HepG2 (cell line): ENCODE results near the gene SLC7A6OS. TPM values are rescaled to one million over a fixed set of nuclear protein-coding genes. Genes with fewer than 3 reads are reported as not detected.
A peak's percentile ranks its signal among the peaks of the same experiment; 100 is the strongest.

ENCODE experiments used
- ATAC-seq: fragments of 200-7000 bp; cut with Tn5 transposase; 3 replicates; pipeline ENCODE4 v1.9.1; 2020; ENCODE audit warnings: mild to moderate bottlenecking, moderate library complexity
- BruUV-seq: library from RNA; stranded (reverse); fragments of 400-500 nt; replicated peaks from 2 replicates; lab custom pipeline; 2021; lab: Mats Ljungman, UMichigan
- CTCF ChIA-PET: fragments of 300-600 bp; formaldehyde crosslinking; extraction: SDS; loops from one replicate; lab custom pipeline; 2021; ENCODE audit warnings: low total read pairs, inconsistent platforms, low intra/inter-chr PET ratio; lab: Yijun Ruan, JAX
- POLR2A ChIA-PET: fragments of 350-600 bp; sonication (Branson Sonifier 250); formaldehyde crosslinking; loops from one replicate; lab custom pipeline; 2020; ENCODE audit warnings: antibody characterized with exemption, inconsistent platforms; lab: Yijun Ruan, JAX
- DNase-seq: peaks from one replicate; pipeline ENCODE4 v3.0.0-alpha.2; 2015; ENCODE audit warnings: low spot score
- FAIRE-seq: peaks from 3 replicates; lab custom pipeline; 2011; peaks lifted over from hg19 to GRCh38; lab: Jason Lieb, UNC
- H2AFZ ChIP-seq: one replicate; pipeline ENCODE4 v1.6.1; 2011; ENCODE audit warnings: low read length, inconsistent platforms
- H3K27ac ChIP-seq: fragments of 300-600 bp; 3 replicates; pipeline ENCODE4 v1.8.0; 2011; ENCODE audit warnings: mixed run types, mild to moderate bottlenecking, mixed read lengths, low read length, inconsistent platforms; ENCODE audit not compliant: insufficient read depth; ENCODE audit errors: extremely low read length
- H3K27me3 ChIP-seq, 2 experiments: fragments of 200-600 bp in 1 of 2; 2 replicates in 1 of 2; 3 replicates in 1 of 2; pipeline versions ENCODE4 v1.6.0 to v1.8.0; 2011; ENCODE audit warnings: low read length in 2 of 2, mild to moderate bottlenecking in 2 of 2, moderate library complexity in 2 of 2, inconsistent platforms in 1 of 2; ENCODE audit not compliant: insufficient read depth in 2 of 2, control insufficient read depth in 1 of 2
- H3K36me3 ChIP-seq, 2 experiments: fragments of 200-600 bp in 1 of 2; replicated peaks in 1 of 2; 2 replicates in 1 of 2; 3 replicates in 1 of 2; pipeline versions ENCODE4 v1.5.1 to v1.8.0; 2011; ENCODE audit warnings: low read length in 2 of 2, inconsistent platforms in 1 of 2; ENCODE audit not compliant: insufficient read depth in 2 of 2, control insufficient read depth in 1 of 2
- H3K4me1 ChIP-seq: 2 replicates; pipeline ENCODE4 v1.5.1; 2012; ENCODE audit warnings: low read length, inconsistent platforms; ENCODE audit not compliant: insufficient read depth
- H3K4me2 ChIP-seq: 2 replicates; pipeline ENCODE4 v1.6.0; 2011; ENCODE audit warnings: low read depth, low read length, inconsistent platforms
- H3K4me3 ChIP-seq, 3 experiments: fragments of 200-600 bp in 1 of 3; sonication (generic), shearing (Covaris generic) in 1 of 3; replicated peaks in 1 of 3; 2 replicates each; pipeline ENCODE4 v1.5.1; 2011 to 2016; ENCODE audit warnings: low read length in 3 of 3, inconsistent platforms in 2 of 3, low read depth in 2 of 3, mild to moderate bottlenecking in 2 of 3, control low read depth in 1 of 3, mixed read lengths in 1 of 3; ENCODE audit not compliant: insufficient read depth in 1 of 3
- H3K79me2 ChIP-seq: one replicate; pipeline ENCODE4 v1.6.1; 2011; ENCODE audit warnings: low read length, inconsistent platforms; ENCODE audit not compliant: insufficient read depth
- H3K9ac ChIP-seq: 2 replicates; pipeline ENCODE4 v1.6.0; 2011; ENCODE audit warnings: mild to moderate bottlenecking, low read depth, low read length, inconsistent platforms; ENCODE audit not compliant: insufficient read depth
- H3K9me3 ChIP-seq: 2 replicates; pipeline ENCODE4 v1.5.1; 2012; ENCODE audit warnings: mild to moderate bottlenecking, low read length
- H4K20me1 ChIP-seq: 2 replicates; pipeline ENCODE4 v1.6.0; 2011; ENCODE audit warnings: inconsistent platforms, mild to moderate bottlenecking, low read length, moderate library complexity; ENCODE audit not compliant: insufficient read depth
- AHR ChIP-seq: IDR thresholded peaks from 2 replicates; pipeline ENCODE4 v1.6.1; 2018; ENCODE audit warnings: missing genetic modification reagents, missing compliant biosample characterization
- ARNT2 ChIP-seq: sonication (generic); formaldehyde crosslinking; IDR thresholded peaks from 2 replicates; pipeline ENCODE4 v1.8.0; 2022; ENCODE audit warnings: mild to moderate bottlenecking, low read depth, missing genetic modification reagents, moderate library complexity
- FOXM1 ChIP-seq: sonication (generic); formaldehyde crosslinking; IDR thresholded peaks from 2 replicates; pipeline ENCODE4 v1.5.0; 2020; ENCODE audit warnings: missing genetic modification reagents
- HDAC1 ChIP-seq: sonication (generic); formaldehyde crosslinking; IDR thresholded peaks from 2 replicates; pipeline ENCODE4 v1.5.1; 2020; ENCODE audit warnings: mild to moderate bottlenecking, missing genetic modification reagents
- KLF11 ChIP-seq: IDR thresholded peaks from 2 replicates; pipeline ENCODE4 v1.6.1; 2016; ENCODE audit warnings: missing compliant biosample characterization
- NR2F6 ChIP-seq, 2 experiments: IDR thresholded peaks; 2 replicates each; pipeline ENCODE4 v1.6.1; 2016; ENCODE audit warnings: antibody characterized with exemption in 1 of 2, mild to moderate bottlenecking in 1 of 2
- TEAD3 ChIP-seq: optimal IDR thresholded peaks from 2 replicates; pipeline ENCODE3; 2016; ENCODE audit warnings: borderline replicate concordance
- ZFX ChIP-seq: sonication (generic); formaldehyde crosslinking; IDR thresholded peaks from 2 replicates; pipeline ENCODE4 v1.4.0; 2020; ENCODE audit warnings: mild to moderate bottlenecking, low read depth, missing genetic modification reagents, moderate library complexity
- ZNF350 ChIP-seq: sonication (generic); formaldehyde crosslinking; IDR thresholded peaks from 2 replicates; pipeline ENCODE4 v1.4.0; 2020; ENCODE audit warnings: mild to moderate bottlenecking, low read depth, missing genetic modification reagents, borderline replicate concordance
- ZNF720 ChIP-seq: sonication (generic); formaldehyde crosslinking; IDR thresholded peaks from 2 replicates; pipeline ENCODE4 v1.4.0; 2020; ENCODE audit warnings: missing genetic modification reagents
- ZNF816 ChIP-seq: sonication (generic); formaldehyde crosslinking; IDR thresholded peaks from 2 replicates; pipeline ENCODE4 v1.8.0; 2022; ENCODE audit warnings: missing genetic modification reagents, mild to moderate bottlenecking, borderline replicate concordance
- ZSCAN31 ChIP-seq: sonication (generic); formaldehyde crosslinking; IDR thresholded peaks from 2 replicates; pipeline ENCODE4 v1.5.0; 2020; ENCODE audit warnings: low read depth, mild to moderate bottlenecking, missing genetic modification reagents
- WGBS: methylation state at CpG from one replicate; pipeline ENCODE4 v1.1.6; 2017; ENCODE audit warnings: low lambda C conversion rate; 5-methylcytosine and 5-hydroxymethylcytosine counted together
- in situ Hi-C: cut with HindIII; loops from 2 replicates; pipeline ENCODE4 v1.10.0; 2017; ENCODE audit warnings: low pct_unique_long_range_greater_than_20kb; ENCODE audit not compliant: extremely low pct_ligation_motif_present
- intact Hi-C: fragments of 100-400 bp; cut with micrococcal nuclease; formaldehyde crosslinking; loops from one replicate; pipeline ENCODE4 v1.10.0; 2022; ENCODE audit not compliant: unreplicated experiment
- polyA plus RNA-seq, 8 experiments: library from polyadenylated mRNA; depleted of rRNA in 3 of 8; stranded (reverse) in 7 of 8; unstranded in 1 of 8; fragments of >200 nt; fragmentation: Illumina TruSeq in 4 of 8; extraction: Trizol in 4 of 8; gene quantifications; 2 replicates each; pipeline versions ENCODE4 v1.2.1 to v1.2.3, GENCODE V29; 2011 to 2016; ENCODE audit warnings: low read depth in 4 of 8, missing spikeins in 1 of 8, mixed read lengths in 1 of 8; ENCODE audit not compliant: insufficient read depth in 1 of 8
- total RNA-seq, 5 experiments: library from RNA; depleted of rRNA; stranded (reverse); fragments of >200 nt; fragmentation: Illumina TruSeq; extraction: Trizol; gene quantifications; 2 replicates each; pipeline ENCODE4 v1.2.3, GENCODE V29; 2016; ENCODE audit warnings: low read depth in 1 of 5
- TF ChIP-seq, protein P1 (sequence below): sonication (generic); formaldehyde crosslinking; IDR thresholded peaks from 2 replicates; pipeline ENCODE4 v1.5.0; 2020; ENCODE audit warnings: missing genetic modification reagents
- TF ChIP-seq, protein P2 (sequence below): sonication (generic); formaldehyde crosslinking; conservative IDR thresholded peaks from 2 replicates; pipeline ENCODE4 v1.4.0; 2020; ENCODE audit warnings: mild to moderate bottlenecking, missing genetic modification reagents, moderate library complexity
- TF ChIP-seq, protein P3 (sequence below): sonication (generic); formaldehyde crosslinking; IDR thresholded peaks from 2 replicates; pipeline ENCODE4 v1.4.0; 2020; ENCODE audit warnings: missing genetic modification reagents

SLC7A6OS gene
- total and polyA plus RNA-seq, 2 of the 13 experiments (the other 11 are each of a cell fraction or from before 2014, with no cell fraction given), result 11.2 to 21.5 TPM

DNA sequence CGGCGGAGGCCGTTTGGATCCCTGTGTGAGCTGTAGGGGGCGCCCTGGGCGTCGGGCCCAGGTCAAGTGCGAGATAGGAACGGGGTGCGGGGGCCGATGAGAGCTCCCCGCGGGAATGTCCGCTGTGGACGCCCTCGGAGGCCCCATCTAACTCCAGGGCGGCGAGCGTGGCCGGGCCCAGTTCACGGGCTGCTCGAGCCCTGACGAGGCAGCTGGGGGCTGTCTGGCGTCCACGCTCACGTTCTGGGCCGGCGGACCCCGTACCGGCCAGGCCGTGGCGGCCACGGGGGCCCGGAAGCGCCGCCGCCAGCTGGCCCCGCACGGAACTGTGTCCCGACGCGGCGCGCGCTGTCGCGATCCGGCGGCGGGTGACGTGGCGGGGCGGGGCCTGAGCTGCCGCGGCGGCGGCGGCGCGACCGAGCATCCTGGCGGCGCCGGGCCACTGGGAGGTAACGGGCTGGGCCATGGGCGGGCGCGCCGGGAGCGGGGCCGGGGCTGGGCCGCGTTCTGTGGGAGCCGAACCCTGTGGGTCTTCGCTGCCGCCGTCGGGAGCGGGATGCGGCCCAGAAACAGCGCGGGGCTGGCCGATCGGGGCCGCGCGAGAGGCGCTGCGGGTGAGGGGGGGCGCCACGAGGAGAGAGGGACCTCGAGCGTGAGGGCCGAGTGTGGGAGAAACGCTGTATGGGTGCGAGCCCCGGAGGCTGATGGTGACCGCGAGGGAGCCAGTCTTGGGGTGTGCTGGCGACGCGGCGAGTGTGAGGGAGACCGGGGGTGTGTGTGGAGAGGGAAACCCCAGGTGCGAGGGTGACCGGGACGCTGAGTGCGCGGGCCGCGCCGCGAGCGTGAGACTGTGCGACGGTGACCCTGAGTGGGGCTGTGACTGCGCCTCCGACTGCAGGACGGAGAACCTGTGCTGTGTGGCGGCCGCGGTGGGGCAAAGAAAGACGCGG lies 46.3 kb downstream of the SLC7A6OS start, which contains the start of gene SLC7A6:
Gene SLC7A6, plus strand, starts transcription at position 399 of the 950 bp plus-strand sequence. CDS start 10,201 bp downstream, outside the sequence.
- ATAC-seq, result peak; percentile 60
- 1% methylated on average over 73 of the region's 123 CpGs for WGBS
- Histone ChIP-seq H3K36me3 (no peaks in the 10 kb centered on the region), H2AFZ (peak within 1 kb of the TSS; percentile 21), H3K9ac (peak within 1 kb of the TSS; percentile 100), H3K4me3 (peak within 1 kb of the TSS; percentile 69 to 100 (median 97)), H3K4me2 (peak within 1 kb of the TSS; percentile 100), H3K9me3 (no peaks in the 10 kb centered on the region), H4K20me1 (0 out of 2 replicates have a peak, but pooled peaks cover 11% of the 10 kb centered on the region), H3K79me2 (peaks cover 33% of the 10 kb centered on the region), H3K27me3 (no peaks in the 10 kb centered on the region; a peak in 1 of 5 replicates), H3K4me1 (peaks cover 60% of the 10 kb centered on the region), H3K27ac (peak within 1 kb of the TSS; percentile 97)
- no peak for FAIRE-seq
- DNase-seq, result peak; percentile 60
- ChIA-PET CTCF (interaction anchor here (1.8 to 6.0 kb wide), 2 partner anchors 46 to 65 kb away, joined by 4 to 96 read pairs; partner anchors contain the start of genes PRMT7 and SLC7A6OS), POLR2A (interaction anchor here (0.6 to 4.5 kb wide), 32 partner anchors 10 to 663 kb away, joined by 3 to 89 read pairs (median 6); partner anchors contain the start of genes ESRP2, LCAT, NFATC3 and PLA2G15)
- in situ Hi-C loops (loop anchor here (5.0 kb wide), 1 partner anchor 63 kb away; no protein-coding TSS in a partner anchor), intact Hi-C loops (loop anchor here (1.0 to 2.0 kb wide), 4 partner anchors 17 to 47 kb away; partner anchors contain the start of genes ESRP2 and PRMT7)
- TSS peak; percentile 100 for BruUV-seq
- TF ChIP-seq ZSCAN31 (CRISPR knock-in tag) (peak; percentile 93), ARNT2 (CRISPR knock-in tag) (peak; percentile 31; the same call in 1 of the 2 replicates), ZNF816 (CRISPR knock-in tag) (no peak), KLF11 (CRISPR knock-in tag) (0 out of 2 replicates have a peak, but pooled peaks have one; percentile 56), TEAD3 (CRISPR knock-in tag) (peak; percentile 47), AHR (peak; percentile 27; the same call in 1 of the 2 replicates), ZFX (CRISPR knock-in tag) (peak; percentile 84), ZNF720 (no peak), HDAC1 (peak; percentile 40; the same call in 1 of the 2 replicates), FOXM1 (CRISPR knock-in tag) (no peak), ZNF350 (no peak; the same call in 1 of the 2 replicates), NR2F6 (IDR thresholded peaks at IDR 0.05) (no peak), NR2F6 (CRISPR knock-in tag; IDR thresholded peaks at IDR 0.05) (peak; percentile 67; the same call in 1 of the 2 replicates)
- TF ChIP-seq, protein P1, sequence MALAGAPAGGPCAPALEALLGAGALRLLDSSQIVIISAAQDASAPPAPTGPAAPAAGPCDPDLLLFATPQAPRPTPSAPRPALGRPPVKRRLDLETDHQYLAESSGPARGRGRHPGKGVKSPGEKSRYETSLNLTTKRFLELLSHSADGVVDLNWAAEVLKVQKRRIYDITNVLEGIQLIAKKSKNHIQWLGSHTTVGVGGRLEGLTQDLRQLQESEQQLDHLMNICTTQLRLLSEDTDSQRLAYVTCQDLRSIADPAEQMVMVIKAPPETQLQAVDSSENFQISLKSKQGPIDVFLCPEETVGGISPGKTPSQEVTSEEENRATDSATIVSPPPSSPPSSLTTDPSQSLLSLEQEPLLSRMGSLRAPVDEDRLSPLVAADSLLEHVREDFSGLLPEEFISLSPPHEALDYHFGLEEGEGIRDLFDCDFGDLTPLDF (CRISPR knock-in tag), result no peak
- TF ChIP-seq, protein P2, sequence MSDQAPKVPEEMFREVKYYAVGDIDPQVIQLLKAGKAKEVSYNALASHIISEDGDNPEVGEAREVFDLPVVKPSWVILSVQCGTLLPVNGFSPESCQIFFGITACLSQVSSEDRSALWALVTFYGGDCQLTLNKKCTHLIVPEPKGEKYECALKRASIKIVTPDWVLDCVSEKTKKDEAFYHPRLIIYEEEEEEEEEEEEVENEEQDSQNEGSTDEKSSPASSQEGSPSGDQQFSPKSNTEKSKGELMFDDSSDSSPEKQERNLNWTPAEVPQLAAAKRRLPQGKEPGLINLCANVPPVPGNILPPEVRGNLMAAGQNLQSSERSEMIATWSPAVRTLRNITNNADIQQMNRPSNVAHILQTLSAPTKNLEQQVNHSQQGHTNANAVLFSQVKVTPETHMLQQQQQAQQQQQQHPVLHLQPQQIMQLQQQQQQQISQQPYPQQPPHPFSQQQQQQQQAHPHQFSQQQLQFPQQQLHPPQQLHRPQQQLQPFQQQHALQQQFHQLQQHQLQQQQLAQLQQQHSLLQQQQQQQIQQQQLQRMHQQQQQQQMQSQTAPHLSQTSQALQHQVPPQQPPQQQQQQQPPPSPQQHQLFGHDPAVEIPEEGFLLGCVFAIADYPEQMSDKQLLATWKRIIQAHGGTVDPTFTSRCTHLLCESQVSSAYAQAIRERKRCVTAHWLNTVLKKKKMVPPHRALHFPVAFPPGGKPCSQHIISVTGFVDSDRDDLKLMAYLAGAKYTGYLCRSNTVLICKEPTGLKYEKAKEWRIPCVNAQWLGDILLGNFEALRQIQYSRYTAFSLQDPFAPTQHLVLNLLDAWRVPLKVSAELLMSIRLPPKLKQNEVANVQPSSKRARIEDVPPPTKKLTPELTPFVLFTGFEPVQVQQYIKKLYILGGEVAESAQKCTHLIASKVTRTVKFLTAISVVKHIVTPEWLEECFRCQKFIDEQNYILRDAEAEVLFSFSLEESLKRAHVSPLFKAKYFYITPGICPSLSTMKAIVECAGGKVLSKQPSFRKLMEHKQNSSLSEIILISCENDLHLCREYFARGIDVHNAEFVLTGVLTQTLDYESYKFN (CRISPR knock-in tag), result no peak; the same call in 1 of the 2 replicates
- TF ChIP-seq, protein P3, sequence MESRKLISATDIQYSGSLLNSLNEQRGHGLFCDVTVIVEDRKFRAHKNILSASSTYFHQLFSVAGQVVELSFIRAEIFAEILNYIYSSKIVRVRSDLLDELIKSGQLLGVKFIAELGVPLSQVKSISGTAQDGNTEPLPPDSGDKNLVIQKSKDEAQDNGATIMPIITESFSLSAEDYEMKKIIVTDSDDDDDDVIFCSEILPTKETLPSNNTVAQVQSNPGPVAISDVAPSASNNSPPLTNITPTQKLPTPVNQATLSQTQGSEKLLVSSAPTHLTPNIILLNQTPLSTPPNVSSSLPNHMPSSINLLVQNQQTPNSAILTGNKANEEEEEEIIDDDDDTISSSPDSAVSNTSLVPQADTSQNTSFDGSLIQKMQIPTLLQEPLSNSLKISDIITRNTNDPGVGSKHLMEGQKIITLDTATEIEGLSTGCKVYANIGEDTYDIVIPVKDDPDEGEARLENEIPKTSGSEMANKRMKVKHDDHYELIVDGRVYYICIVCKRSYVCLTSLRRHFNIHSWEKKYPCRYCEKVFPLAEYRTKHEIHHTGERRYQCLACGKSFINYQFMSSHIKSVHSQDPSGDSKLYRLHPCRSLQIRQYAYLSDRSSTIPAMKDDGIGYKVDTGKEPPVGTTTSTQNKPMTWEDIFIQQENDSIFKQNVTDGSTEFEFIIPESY (CRISPR knock-in tag), result 0 out of 2 replicates have a peak, but pooled peaks have one; percentile 27
